SK-N-SH (cell line): ENCODE measurements around the gene NUP43. TPM values are rescaled to one million over a fixed set of nuclear protein-coding genes. Genes with fewer than 3 reads are reported as not detected.
A peak's percentile ranks its signal among the peaks of the same experiment; 100 is the strongest.

Experiments used
- CTCF ChIA-PET: fragments of 300-600, 350-600 bp; formaldehyde crosslinking; extraction: SDS; loops from one replicate; lab custom pipeline; 2021; lab: Yijun Ruan, JAX
- POLR2A ChIA-PET: fragments of 350-600 bp; sonication (Branson Sonifier 250); formaldehyde crosslinking; extraction: SDS; loops from one replicate; lab custom pipeline; 2020; ENCODE audit warnings: antibody characterized with exemption, inconsistent platforms; lab: Yijun Ruan, JAX
- DNase-seq: peaks from one replicate; pipeline ENCODE4 v3.0.0; 2012
- H2AFZ ChIP-seq: fragments of 200-600 bp; sonication (generic); 2 replicates; pipeline ENCODE4 v1.8.1; 2016; ENCODE audit warnings: antibody characterized with exemption, mild to moderate bottlenecking, low read depth
- H3F3A ChIP-seq: fragments of 200-600 bp; sonication (generic); replicated peaks from 2 replicates; pipeline ENCODE3; 2016; ENCODE audit warnings: antibody characterized with exemption, mild to moderate bottlenecking; ENCODE audit not compliant: insufficient read depth
- H3K27ac ChIP-seq, 2 experiments: fragments of 200-500 bp in 1 of 2; fragments of 200-600 bp in 1 of 2; sonication (Bioruptor generic) in 1 of 2; sonication (generic), shearing (Covaris generic) in 1 of 2; 2 replicates each; pipeline versions ENCODE4 v1.5.1 to v1.6.1; 2014 to 2016; ENCODE audit warnings: low read depth in 2 of 2, inconsistent platforms in 1 of 2, low read length in 1 of 2, mild to moderate bottlenecking in 1 of 2, mixed read lengths in 1 of 2
- H3K27me3 ChIP-seq: fragments of 200-600 bp; sonication (generic), shearing (Covaris generic); 2 replicates; pipeline ENCODE4 v1.6.1; 2016; ENCODE audit warnings: mixed run types; ENCODE audit not compliant: insufficient read depth
- H3K36me3 ChIP-seq, 2 experiments: fragments of 200-500 bp in 1 of 2; fragments of 200-600 bp in 1 of 2; sonication (Bioruptor generic) in 1 of 2; sonication (generic) in 1 of 2; replicated peaks in 1 of 2; 2 replicates each; pipeline versions ENCODE3 to v1.5.1; 2014 to 2016; ENCODE audit warnings: low read length in 1 of 2, mild to moderate bottlenecking in 1 of 2; ENCODE audit not compliant: insufficient read depth in 2 of 2, control insufficient read depth in 1 of 2
- H3K4me1 ChIP-seq, 2 experiments: fragments of 200-500 bp in 1 of 2; fragments of 200-600 bp in 1 of 2; sonication (Bioruptor generic) in 1 of 2; sonication (generic), shearing (Covaris generic) in 1 of 2; 2 replicates each; pipeline versions ENCODE4 v1.5.1 to v1.6.1; 2014 to 2016; ENCODE audit warnings: low read depth in 1 of 2, low read length in 1 of 2, mixed run types in 1 of 2; ENCODE audit not compliant: insufficient read depth in 2 of 2, control insufficient read depth in 1 of 2
- H3K4me2 ChIP-seq: fragments of 200-600 bp; sonication (generic), shearing (Covaris generic); 2 replicates; pipeline ENCODE4 v1.6.1; 2017; ENCODE audit warnings: mixed run types
- H3K4me3 ChIP-seq, 2 experiments: fragments of 200-500 bp in 1 of 2; fragments of 200-600 bp in 1 of 2; sonication (Bioruptor generic) in 1 of 2; sonication (generic), shearing (Covaris generic) in 1 of 2; 2 replicates each; pipeline versions ENCODE4 v1.5.1 to v1.8.1; 2014 to 2016; ENCODE audit warnings: low read depth in 2 of 2, inconsistent platforms in 1 of 2, low read length in 1 of 2, mild to moderate bottlenecking in 1 of 2, mixed read lengths in 1 of 2, moderate library complexity in 1 of 2
- H3K79me2 ChIP-seq: fragments of 200-600 bp; sonication (generic); 2 replicates; pipeline ENCODE4 v1.8.1; 2017; ENCODE audit warnings: mild to moderate bottlenecking; ENCODE audit not compliant: insufficient read depth
- H3K9ac ChIP-seq: fragments of 200-600 bp; sonication (generic); 2 replicates; pipeline ENCODE4 v1.6.1; 2017; ENCODE audit warnings: mixed run types
- H3K9me2 ChIP-seq: fragments of 200-600 bp; sonication (generic); 2 replicates; pipeline ENCODE4 v1.6.1; 2017; ENCODE audit warnings: mixed run types
- H3K9me3 ChIP-seq: fragments of 200-600 bp; sonication (generic); 2 replicates; pipeline ENCODE4 v1.6.1; 2017; ENCODE audit warnings: mixed run types, mild to moderate bottlenecking, moderate library complexity
- H4K20me1 ChIP-seq: fragments of 200-600 bp; sonication (generic); 2 replicates; pipeline ENCODE4 v1.6.1; 2017; ENCODE audit warnings: mild to moderate bottlenecking, mixed run types; ENCODE audit not compliant: insufficient read depth
- CHD2 ChIP-seq: fragments of 150-350 bp; IDR thresholded peaks from 2 replicates; pipeline ENCODE4 v1.6.1; 2018; ENCODE audit warnings: low read length; ENCODE audit not compliant: partially characterized antibody
- ELF1 ChIP-seq: IDR thresholded peaks from 2 replicates; pipeline ENCODE4 v1.4.0; 2012
- EP300 ChIP-seq, 2 experiments: IDR thresholded peaks; 2 replicates each; pipeline versions ENCODE4 v1.4.0 to v1.6.1; 2012; ENCODE audit warnings: borderline replicate concordance in 1 of 2, low read depth in 1 of 2, low read length in 1 of 2
- FOSL2 ChIP-seq: IDR thresholded peaks from 2 replicates; pipeline ENCODE4 v1.4.0; 2012; ENCODE audit warnings: low read depth, mild to moderate bottlenecking, moderate library complexity, borderline replicate concordance
- FOXJ3 ChIP-seq: sonication (generic); formaldehyde crosslinking; IDR thresholded peaks from 2 replicates; pipeline ENCODE4 v1.5.1; 2020; ENCODE audit warnings: mild to moderate bottlenecking, missing genetic modification reagents
- GABPA ChIP-seq: IDR thresholded peaks from 2 replicates; pipeline ENCODE4 v1.4.0; 2012; ENCODE audit warnings: low read depth, mild to moderate bottlenecking
- GATA2 ChIP-seq: sonication (generic); formaldehyde crosslinking; IDR thresholded peaks from 2 replicates; pipeline ENCODE4 v1.5.0; 2020; ENCODE audit warnings: mild to moderate bottlenecking, missing genetic modification reagents
- JUND ChIP-seq: IDR thresholded peaks from 2 replicates; pipeline ENCODE4 v1.4.0; 2012
- MAX ChIP-seq: IDR thresholded peaks from 2 replicates; pipeline ENCODE4 v1.4.0; 2012; ENCODE audit warnings: low read depth
- NFIC ChIP-seq: IDR thresholded peaks from 2 replicates; pipeline ENCODE4 v1.4.0; 2012; ENCODE audit warnings: borderline replicate concordance
- RAD21 ChIP-seq: IDR thresholded peaks from 2 replicates; pipeline ENCODE4 v1.6.1; 2012; ENCODE audit warnings: mild to moderate bottlenecking, low read length
- RFX5 ChIP-seq: IDR thresholded peaks from 2 replicates; pipeline ENCODE4 v1.6.1; 2012; ENCODE audit warnings: mild to moderate bottlenecking, improper control_type of control experiment, low read length
- RXRA ChIP-seq: IDR thresholded peaks from 2 replicates; pipeline ENCODE4 v1.4.0; 2012; ENCODE audit warnings: low read depth, mild to moderate bottlenecking, borderline replicate concordance
- SIN3A ChIP-seq: IDR thresholded peaks from 2 replicates; pipeline ENCODE4 v1.6.1; 2012; ENCODE audit warnings: low read depth, mild to moderate bottlenecking, low read length, moderate library complexity, borderline replicate concordance
- SMC3 ChIP-seq: IDR thresholded peaks from 2 replicates; pipeline ENCODE4 v1.6.1; 2012; ENCODE audit warnings: low read depth, low read length, improper control_type of control experiment
- TCF12 ChIP-seq: IDR thresholded peaks from 2 replicates; pipeline ENCODE4 v1.4.0; 2012
- TEAD4 ChIP-seq: IDR thresholded peaks from 2 replicates; pipeline ENCODE4 v1.4.0; 2012; ENCODE audit warnings: mild to moderate bottlenecking, borderline replicate concordance; ENCODE audit not compliant: insufficient read depth
- USF1 ChIP-seq: IDR thresholded peaks from 2 replicates; pipeline ENCODE4 v1.4.0; 2012; ENCODE audit warnings: low read depth, borderline replicate concordance
- YY1 ChIP-seq: IDR thresholded peaks from 2 replicates; pipeline ENCODE4 v1.4.0; 2012; ENCODE audit warnings: low read depth, mild to moderate bottlenecking
- WGBS: methylation state at CpG from one replicate; pipeline ENCODE4 v1.1.6; 2017; ENCODE audit warnings: low lambda C conversion rate; 5-methylcytosine and 5-hydroxymethylcytosine counted together
- polyA plus RNA-seq, 3 experiments: library from polyadenylated mRNA; depleted of rRNA; stranded (reverse); fragments of >200 nt; gene quantifications; 2 replicates each; pipeline ENCODE4 v1.2.3, GENCODE V29; 2012
- TF ChIP-seq, protein P1 (sequence below): fragments of 150-350 bp; IDR thresholded peaks from 2 replicates; pipeline ENCODE4 v1.6.1; 2016; ENCODE audit warnings: mild to moderate bottlenecking, low read depth, low read length
- TF ChIP-seq, protein P2 (sequence below): IDR thresholded peaks from 2 replicates; pipeline ENCODE4 v1.6.1; 2012; ENCODE audit warnings: mild to moderate bottlenecking, low read depth, low read length, moderate library complexity

The NUP43 gene
- polyA plus RNA-seq, 1 of the 3 experiments (the other 2 are of a cell fraction) = 10.1 TPM

DNA sequence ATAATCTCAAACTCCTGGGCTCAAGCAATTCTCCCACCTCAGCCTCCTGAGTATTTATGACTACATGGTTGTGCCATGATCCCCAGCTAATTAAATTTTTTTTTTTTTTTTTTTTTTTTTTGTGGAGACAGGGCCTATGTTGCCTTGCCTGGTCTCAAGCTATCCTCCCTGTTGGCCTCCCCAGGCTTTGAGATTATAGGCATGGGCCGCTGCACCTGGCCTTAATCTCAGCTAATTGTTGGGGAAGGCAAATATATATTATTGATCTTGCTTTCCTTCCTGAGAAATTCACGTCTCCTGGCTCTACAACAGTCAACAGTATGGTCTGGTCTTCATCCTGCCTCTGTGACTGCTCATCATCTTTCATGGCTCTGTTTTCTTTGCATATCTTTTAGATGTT, 23.3 kb upstream of the NUP43 start (continued):
- TF ChIP-seq, protein P1, sequence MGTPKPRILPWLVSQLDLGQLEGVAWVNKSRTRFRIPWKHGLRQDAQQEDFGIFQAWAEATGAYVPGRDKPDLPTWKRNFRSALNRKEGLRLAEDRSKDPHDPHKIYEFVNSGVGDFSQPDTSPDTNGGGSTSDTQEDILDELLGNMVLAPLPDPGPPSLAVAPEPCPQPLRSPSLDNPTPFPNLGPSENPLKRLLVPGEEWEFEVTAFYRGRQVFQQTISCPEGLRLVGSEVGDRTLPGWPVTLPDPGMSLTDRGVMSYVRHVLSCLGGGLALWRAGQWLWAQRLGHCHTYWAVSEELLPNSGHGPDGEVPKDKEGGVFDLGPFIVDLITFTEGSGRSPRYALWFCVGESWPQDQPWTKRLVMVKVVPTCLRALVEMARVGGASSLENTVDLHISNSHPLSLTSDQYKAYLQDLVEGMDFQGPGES = no peak
- TF ChIP-seq TEAD4 (no peak), TCF12 (no peak), RAD21 (no peak), FOSL2 (no peak), EP300 (IDR thresholded peaks at IDR 0.05; ENCODE audit: borderline replicate concordance in 1 of 2, low read depth in 1 of 2, low read length in 1 of 2) (no peak)

DNA sequence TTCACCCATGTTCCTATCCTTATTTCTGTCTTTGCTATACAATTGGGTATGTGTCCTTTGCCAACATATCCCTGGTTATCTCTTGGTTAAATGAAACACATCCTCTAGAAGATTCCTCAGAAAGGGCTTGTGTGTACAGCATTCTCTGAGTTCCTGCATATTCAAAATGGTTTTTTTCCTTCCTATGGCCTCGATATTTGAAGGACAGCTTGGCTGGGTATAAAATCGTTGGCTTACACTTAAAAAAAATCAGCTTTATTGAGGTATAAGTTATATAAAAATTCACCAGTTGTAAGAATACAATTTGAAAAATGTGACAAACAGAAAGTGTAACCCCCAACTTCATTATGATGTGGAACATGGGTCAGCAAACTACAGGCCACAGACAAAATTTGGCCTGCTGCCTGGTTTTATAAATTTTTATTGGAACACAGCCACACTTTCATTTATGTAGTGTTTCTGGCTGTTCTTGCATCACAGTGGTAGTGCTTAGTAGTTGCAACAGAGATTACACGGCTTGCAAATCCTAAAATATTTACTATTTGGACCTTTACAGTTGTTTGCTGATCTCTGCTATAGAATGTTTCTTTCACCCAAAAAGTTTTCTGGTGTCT, 19.9 kb upstream of the NUP43 start:
- TF ChIP-seq NFIC = peak; percentile 33; the same call in 1 of the 2 replicates
- TF ChIP-seq TEAD4 = no peak
- no peak overlapping the region for H3K4me3 ChIP-seq
- peaks cover 6% of the 10 kb centered on the region; the same call in 1 of the 2 replicates for H4K20me1 ChIP-seq
- H2AFZ ChIP-seq = no peak overlapping the region
- H3K27ac ChIP-seq = peak overlapping the region in 1 of 2 experiments; percentile 28; a peak in 1 of 4 replicates
- H3K4me2 ChIP-seq = no peak overlapping the region
- ChIA-PET POLR2A (no interaction called here), CTCF (no interaction called here)
- 0 out of 4 replicates have a peak, but pooled peaks cover 0 to 4% of the 10 kb centered on the region in 2 experiments for H3K4me1 ChIP-seq
- H3K79me2 ChIP-seq = peaks cover 79% of the 10 kb centered on the region
- 56% methylated on average over 3 of the region's 3 CpGs for WGBS
- peaks cover 3 to 23% of the 10 kb centered on the region in 2 experiments for H3K36me3 ChIP-seq
- no peak for DNase-seq
- H3K9me2 ChIP-seq = no peaks in the 10 kb centered on the region
- no peaks in the 10 kb centered on the region for H3K9me3 ChIP-seq
- no peaks in the 10 kb centered on the region for H3K27me3 ChIP-seq
- peaks cover 28% of the 10 kb centered on the region for H3F3A ChIP-seq
- H3K9ac ChIP-seq = no peak overlapping the region

DNA sequence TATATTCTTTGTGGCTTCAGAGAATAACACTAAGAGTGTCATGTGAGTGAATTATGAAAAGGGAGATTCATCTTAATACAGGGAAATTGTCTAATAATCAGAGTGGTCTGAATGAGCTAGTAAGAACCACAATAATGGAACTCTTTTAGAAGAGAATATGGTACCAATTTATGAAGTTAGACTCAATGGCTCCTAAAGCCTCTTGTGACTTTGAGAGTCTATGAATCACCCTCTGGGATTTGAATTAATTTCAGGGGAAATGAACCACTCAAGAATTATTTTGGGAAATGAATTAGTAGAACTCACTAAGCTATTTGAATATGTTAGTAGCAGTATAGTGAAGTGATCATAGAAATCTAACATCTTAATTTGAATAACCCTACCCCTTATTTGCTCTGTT, 17.5 kb upstream of the NUP43 start:
- Histone ChIP-seq H3K36me3 (peaks cover 8 to 18% of the 10 kb centered on the region in 2 experiments), H3K79me2 (peaks cover 77% of the 10 kb centered on the region), H3K9me3 (no peaks in the 10 kb centered on the region), H3K9me2 (no peaks in the 10 kb centered on the region), H3K9ac (no peak overlapping the region), H2AFZ (no peak overlapping the region), H3K4me1 (0 out of 4 replicates have a peak, but pooled peaks cover 0 to 4% of the 10 kb centered on the region in 2 experiments), H3F3A (peaks cover 38% of the 10 kb centered on the region), H3K27me3 (no peaks in the 10 kb centered on the region), H3K4me3 (no peak overlapping the region), H4K20me1 (peaks cover 6% of the 10 kb centered on the region; the same call in 1 of the 2 replicates), H3K27ac (peak overlapping the region in 1 of 2 experiments; percentile 66; a peak in 2 of 4 replicates), H3K4me2 (no peak overlapping the region)
- DNase-seq = no peak
- CTCF ChIA-PET = interaction anchor here (0.6 kb wide), 1 partner anchor 12 kb away, joined by 3 read pairs; no protein-coding TSS in a partner anchor
- POLR2A ChIA-PET = no interaction called here
- TF ChIP-seq FOXJ3 = no peak
- TF ChIP-seq JUND = no peak
- no peak for TF ChIP-seq SMC3
- TF ChIP-seq YY1 = no peak
- TF ChIP-seq MAX = no peak
- TF ChIP-seq SIN3A = no peak
- no peak for TF ChIP-seq GATA2 (CRISPR knock-in tag)
- no peak for TF ChIP-seq RXRA
- TF ChIP-seq NFIC = no peak
- no peak for TF ChIP-seq RFX5
- TF ChIP-seq CHD2 = no peak
- no peak for TF ChIP-seq ELF1
- no peak for TF ChIP-seq EP300 (IDR thresholded peaks at IDR 0.05; ENCODE audit: borderline replicate concordance in 1 of 2, low read depth in 1 of 2, low read length in 1 of 2)
- TF ChIP-seq FOSL2 = no peak
- TF ChIP-seq, protein P2, sequence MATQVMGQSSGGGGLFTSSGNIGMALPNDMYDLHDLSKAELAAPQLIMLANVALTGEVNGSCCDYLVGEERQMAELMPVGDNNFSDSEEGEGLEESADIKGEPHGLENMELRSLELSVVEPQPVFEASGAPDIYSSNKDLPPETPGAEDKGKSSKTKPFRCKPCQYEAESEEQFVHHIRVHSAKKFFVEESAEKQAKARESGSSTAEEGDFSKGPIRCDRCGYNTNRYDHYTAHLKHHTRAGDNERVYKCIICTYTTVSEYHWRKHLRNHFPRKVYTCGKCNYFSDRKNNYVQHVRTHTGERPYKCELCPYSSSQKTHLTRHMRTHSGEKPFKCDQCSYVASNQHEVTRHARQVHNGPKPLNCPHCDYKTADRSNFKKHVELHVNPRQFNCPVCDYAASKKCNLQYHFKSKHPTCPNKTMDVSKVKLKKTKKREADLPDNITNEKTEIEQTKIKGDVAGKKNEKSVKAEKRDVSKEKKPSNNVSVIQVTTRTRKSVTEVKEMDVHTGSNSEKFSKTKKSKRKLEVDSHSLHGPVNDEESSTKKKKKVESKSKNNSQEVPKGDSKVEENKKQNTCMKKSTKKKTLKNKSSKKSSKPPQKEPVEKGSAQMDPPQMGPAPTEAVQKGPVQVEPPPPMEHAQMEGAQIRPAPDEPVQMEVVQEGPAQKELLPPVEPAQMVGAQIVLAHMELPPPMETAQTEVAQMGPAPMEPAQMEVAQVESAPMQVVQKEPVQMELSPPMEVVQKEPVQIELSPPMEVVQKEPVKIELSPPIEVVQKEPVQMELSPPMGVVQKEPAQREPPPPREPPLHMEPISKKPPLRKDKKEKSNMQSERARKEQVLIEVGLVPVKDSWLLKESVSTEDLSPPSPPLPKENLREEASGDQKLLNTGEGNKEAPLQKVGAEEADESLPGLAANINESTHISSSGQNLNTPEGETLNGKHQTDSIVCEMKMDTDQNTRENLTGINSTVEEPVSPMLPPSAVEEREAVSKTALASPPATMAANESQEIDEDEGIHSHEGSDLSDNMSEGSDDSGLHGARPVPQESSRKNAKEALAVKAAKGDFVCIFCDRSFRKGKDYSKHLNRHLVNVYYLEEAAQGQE = no peak
- TF ChIP-seq GABPA = no peak
- TF ChIP-seq USF1 = no peak
